Hematopoietic multipotent progenitor cell treated with erythropoietin and hydrocortisone succinate and interleukin-3 and kit ligand, for 8 days (in vitro differentiated cells): ENCODE data around the gene NCAPD3.
A peak's percentile ranks its signal among the peaks of the same experiment; 100 is the strongest.

ENCODE experiments used
- DNase-seq: peaks from one replicate; pipeline ENCODE4 v3.0.0-alpha.2; 2015

NCAPD3 gene

DNA sequence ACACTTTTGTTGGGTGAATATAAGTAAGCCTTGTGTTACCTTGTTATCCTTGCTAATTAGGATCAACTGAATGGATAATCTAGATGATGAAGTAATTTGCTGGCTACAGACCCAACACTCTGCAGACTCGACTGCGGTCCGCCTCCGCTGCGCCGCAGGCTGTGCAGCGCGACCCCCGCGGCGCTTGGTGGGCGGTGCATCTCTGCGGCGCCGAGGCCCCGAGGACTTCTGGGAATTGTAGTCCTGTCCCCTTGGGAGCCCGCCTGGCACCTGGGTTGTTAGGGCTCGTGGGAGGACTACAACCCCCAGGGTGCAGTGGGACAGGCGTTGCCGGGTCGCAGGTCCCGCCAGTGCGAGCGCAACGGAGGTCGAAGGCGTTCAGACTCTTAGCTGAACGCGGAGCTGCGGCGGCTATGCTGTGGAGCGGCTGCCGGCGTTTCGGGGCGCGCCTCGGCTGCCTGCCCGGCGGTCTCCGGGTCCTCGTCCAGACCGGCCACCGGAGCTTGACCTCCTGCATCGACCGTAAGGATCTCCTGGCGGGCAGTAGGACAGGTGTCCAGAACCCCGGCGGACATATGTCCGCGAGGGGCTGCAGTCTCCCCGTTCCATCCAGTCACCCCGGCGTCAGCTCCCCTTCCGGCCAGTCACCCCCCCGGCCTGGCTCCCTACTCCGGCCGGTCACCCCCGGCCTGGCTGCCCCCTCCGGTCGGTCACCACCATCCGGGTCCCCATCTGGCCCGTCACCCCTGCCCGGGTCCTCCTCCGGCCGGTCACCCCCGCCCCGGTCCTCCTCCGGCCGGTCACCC, 29.6 kb upstream of the NCAPD3 start, which contains the start of the genes ACAD8 and THYN1:
TSS of gene ACAD8 (plus strand) at position 381 of the 806 bp plus-strand sequence. CDS start at position 414, 33 bp downstream.
TSS of gene THYN1 (minus strand) at position 165 of the 806 bp plus-strand sequence. CDS start 470 bp downstream, outside the sequence.
- DNase-seq: peak; percentile 96

DNA sequence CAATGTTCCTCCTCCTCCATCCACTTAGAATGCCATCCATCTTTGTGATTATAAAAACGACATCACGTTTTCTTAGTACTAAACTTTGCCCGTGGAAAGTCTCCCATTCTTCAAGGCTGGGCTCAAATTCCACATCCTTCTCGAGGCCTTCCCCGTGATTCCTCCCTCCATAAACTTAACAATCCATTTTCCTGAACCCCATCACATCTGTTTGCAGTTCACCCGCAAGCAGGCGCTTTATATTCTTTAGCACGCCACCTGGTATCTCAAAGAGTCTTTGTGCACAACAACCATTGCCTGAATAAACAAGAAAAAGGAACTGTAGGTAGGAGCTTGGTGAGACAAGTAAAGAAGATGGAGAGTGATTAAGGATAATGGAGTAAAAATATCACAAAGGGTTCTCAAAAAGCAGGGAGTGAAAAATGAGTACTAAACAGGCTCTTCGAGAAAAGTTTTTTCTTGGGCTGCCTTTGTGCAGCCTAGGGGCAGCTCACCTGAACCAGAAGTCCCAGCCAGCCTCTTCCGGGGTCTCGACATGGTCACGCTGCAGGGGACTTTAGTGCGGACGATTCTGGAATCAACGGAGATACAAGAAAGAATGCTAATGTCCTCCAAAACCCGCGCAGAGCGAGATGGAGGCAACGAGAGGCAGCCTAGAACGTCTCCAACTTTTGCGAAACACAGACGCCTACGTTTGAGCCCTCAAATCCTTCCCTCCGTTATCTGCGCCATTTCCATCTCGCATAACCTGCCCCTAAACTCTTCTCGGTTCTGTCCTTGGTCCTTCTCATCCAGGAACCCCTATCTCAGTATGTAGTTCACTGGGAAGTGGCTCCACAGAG, 28.8 kb upstream of the NCAPD3 start:
- no peak for DNase-seq

DNA sequence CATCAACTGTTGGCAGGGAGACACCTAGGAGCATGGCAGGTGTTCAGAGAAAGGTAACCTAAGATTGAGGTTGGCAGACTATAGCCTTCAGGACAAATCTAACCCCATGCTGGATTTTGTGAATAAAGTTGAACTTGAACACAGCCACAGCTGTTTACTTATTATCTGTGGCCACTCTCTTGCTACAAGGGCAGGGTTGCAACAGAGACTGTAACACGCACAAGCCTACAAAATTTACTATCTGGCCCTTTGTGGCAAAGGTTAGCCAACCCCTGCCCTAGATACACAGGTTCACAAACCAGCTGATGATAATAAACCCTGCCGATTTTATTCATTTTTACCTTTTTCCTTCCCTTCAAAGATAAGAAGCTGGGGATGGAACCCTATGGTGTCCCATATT, 26.9 kb upstream of the NCAPD3 start:
- DNase-seq: no peak

DNA sequence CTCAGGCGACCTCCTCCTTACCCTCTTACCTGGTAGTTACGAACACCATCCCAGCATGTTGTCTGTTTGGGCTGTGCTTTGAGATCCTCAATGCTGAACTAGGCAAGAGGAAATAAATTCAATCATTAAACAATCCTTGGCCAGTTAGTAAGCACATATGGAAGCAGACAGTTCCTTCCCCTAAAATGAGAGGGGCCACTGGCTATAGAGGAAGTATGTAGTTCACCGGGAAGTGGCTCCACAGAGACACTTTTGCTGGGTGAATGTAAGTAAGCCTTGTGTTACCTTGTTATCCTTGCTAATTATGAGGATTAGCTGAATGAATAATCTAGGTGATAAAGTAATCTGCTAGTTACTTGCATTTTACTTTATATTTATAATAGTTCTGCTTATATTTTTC, 26.5 kb upstream of the NCAPD3 start:
- DNase-seq: no peak

DNA sequence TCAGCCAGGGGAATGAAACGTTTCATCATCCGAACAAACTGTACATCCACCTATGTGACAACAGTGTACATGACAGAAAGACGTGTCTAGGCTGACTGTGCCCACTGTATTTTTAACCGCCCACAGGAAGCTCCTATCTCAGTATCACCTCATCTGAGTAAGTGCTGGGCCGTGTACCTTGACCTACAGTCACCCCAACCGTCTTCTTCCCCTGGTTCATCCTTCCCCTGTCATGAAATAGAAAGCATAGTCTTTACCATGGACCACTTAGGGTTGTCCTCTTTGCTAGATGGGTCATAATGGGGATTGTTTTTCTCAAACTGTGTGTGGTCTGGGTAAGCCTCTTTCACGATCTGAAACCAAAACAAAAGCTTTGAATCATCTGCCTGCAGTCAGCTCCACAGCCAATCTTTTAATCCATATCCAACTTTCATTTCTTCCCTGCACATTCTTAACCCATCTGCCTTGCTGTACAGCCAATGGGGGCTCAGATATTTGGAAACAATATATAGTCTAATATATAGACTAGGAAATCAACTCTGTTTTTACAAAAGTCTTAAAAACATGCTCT, 25.2 kb upstream of the NCAPD3 start:
- DNase-seq: no peak

DNA sequence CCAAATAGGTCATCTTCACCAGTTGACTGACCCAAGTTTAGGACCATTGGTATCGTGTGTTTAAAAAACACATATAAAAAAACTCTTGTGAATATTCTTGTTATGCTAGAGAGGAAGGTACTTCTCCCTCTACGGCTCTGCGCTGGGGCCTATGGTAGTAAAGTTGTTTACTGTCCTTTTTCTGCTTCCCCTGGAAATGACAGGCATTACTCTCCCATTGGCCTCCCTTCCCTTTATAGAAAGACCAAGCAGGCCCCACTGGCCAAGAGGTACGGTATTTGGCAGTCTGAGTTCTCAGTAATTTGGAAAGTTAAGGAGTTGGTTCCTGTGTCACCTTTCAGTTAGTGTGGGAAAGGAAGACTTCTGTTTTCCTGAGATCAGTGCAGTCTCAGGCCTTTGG, 22.9 kb upstream of the NCAPD3 start:
- DNase-seq: no peak

DNA sequence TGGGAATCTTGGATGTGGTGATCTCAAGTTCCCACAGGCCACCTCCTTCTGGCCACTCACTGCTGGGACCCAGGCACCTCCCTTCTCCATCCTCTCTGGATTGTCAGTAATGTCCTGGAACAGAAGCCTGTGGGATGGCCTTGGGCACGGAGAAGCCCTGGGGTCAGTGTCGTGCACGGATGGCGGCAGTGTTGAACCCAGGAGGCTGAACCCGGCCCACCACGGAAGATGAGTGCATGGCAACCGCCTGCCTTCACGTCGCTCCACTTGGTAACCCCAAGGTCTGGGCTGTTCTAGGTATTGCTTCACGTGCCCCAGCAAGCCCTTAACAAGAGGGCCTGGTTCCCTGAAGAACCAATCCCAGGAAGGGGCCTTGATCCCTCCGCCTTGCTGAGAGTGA, 22.3 kb upstream of the NCAPD3 start:
- no peak for DNase-seq

DNA sequence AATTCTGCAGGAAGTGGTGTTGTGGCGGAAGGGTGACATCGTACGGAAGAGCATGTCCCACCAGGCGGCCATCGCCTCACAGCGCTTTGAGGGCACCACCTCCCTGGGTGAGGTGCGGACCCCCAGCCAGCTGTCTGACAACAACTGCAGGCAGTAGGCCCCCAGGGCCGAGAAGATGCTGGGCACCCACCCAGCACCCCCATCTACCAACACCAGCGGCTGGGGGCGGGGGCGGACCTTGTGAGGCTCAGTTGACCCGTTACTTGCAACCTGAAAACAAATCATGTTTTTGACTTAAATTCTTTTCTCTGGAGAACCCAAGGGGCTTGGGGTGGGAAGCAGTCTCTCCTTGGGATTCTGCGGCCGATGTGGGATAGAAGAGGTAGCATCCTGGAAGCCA, 21.7 kb upstream of the NCAPD3 start:
- no peak for DNase-seq

DNA sequence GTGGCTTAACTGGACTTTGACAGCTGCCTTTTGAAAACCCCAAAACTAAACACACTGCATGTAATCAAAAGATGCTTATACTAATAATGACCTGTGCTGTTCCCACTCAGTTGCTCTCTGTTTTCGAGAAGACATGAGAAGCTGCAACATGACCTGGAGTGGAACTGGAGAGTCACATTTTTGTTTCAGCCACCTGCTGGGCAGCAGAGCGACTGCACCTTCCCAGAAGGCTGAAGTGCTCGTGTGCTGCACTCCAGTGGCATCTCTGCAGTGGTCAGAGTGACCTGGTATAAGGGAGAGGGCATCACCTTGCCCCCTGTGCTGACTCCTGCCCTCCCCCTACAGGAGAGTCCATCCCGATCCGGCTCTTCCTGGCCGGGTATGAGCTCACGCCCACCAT, 20.8 kb upstream of the NCAPD3 start:
- DNase-seq: peak; percentile 41

DNA sequence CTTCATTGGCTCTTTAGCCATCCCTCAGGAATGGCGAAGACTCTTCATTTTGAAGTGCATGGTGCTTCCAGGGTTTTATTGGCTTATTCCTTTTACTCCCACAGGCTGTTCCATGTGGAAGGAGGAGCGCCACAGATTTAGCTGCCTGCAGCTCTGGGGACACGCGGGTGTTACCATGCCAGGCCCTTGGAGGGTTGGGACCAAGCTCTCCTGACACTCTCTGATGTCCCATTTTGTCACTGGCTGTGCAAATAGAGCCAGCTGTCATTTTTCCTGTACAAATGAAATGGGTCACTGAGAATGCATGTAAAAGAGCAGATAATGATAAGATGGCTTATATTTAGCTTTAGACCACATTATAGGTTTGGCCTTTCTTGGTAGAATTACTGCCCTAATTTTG, 20.1 kb upstream of the NCAPD3 start:
- no peak for DNase-seq

DNA sequence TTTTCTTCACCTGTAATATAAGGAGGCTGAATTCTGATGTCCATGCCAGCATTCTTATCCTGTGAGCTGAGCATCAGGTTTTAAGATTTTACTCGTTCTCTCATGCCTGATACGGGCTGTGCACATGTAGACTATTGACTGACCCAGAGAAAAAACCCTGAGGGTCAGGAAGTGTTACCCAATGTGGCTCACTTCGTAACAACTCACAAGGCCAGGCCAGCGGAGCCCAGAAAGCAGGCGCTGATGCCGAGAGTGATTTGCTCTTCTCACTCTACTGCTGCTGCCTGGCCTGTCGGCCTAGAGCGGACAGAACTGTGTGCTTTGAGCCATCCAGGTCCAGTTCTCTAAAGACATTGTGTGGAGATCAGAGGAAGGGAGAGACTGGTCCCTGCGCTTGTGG, 18.6 kb upstream of the NCAPD3 start:
- no peak for DNase-seq

DNA sequence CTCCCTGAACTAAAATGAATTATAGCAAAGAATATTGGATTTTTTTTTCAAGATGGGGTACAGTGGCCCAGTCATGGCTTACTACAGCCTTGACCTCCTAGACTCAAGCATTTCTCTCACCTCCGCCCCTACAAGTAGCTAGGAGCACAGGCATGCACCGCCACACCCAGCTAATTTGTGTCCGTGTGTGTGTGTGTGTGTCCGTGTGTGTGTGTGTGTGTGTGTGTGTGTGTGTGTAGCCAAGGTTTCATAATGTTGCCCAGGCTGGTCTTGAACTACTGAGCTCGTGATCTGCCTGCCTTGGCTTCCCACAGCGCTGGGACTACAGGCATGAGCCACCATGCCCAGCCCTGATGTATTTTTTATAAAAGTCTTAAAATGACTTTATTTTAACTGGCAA, 16.8 kb upstream of the NCAPD3 start:
- DNase-seq: no peak

DNA sequence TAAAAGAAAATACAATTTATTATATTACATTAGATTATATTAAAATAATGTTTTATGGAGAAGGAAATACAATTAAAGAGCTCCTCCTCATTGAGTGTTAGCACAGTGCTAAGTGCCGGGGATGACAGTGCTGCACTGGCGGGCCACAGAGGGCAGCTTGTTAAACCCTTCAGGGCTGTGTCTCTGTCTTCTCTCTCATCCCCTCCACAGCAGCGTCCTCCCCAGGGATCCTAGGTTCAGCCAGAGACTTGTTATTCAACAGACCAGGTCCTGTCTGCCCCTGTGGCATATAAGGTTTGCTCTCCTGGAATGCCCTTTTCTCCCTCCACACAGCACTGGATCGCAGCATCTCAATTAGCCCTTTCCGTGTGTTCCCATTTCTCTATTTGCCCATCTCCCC, 15.2 kb upstream of the NCAPD3 start:
- no peak for DNase-seq

DNA sequence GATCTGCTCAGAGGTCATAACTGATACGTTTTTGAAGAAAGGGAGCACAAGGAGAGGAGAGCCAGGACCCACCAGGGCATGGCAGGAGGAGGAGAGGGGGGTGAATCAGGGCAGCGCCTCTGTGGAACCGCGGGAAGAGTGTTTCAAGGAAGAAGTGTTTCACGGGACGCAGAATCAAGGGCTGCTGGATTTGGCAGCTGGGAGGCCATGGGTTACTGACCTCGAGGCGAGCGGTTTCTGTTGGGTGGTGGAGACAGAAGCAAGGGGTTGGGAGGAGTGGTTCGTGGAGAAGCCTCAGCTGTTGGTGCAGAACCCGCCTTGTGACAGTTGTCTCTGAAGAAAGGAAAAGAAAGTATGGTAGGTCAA, 13.8 kb upstream of the NCAPD3 start:
- no peak for DNase-seq

DNA sequence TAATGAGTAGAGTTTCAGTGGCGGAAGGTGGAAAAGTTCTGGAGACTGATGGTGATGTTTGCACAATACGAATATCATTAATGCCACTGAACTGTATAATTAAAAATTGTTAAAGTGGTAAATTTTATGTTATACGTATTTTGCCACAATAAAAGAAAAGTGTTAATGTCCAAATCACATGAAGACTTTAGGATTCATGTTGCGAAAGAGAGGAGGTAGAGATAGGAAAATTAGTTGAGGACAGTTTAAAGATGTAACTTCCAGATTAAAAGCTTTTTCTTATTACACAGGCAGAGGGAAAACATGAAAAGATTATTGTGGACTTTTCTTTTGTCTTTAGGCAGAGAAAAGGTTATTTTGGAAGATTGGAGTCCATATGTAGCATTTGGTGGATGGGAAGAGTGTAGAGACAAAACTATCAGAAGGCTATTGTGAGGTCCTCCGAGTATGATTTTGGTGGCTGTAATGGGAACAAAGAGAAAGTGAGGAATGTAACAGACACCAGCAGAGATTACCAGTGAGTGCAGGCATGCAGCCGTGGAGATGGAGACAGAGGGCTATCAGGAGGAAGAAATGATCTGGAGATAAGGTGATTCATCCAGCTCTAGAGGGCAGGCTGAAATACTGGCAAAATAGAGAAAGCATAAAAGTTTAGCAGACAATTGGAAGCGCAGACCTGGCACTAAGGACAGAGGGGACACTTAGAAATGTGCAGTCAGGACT, 13.2 kb upstream of the NCAPD3 start:
- DNase-seq: no peak

DNA sequence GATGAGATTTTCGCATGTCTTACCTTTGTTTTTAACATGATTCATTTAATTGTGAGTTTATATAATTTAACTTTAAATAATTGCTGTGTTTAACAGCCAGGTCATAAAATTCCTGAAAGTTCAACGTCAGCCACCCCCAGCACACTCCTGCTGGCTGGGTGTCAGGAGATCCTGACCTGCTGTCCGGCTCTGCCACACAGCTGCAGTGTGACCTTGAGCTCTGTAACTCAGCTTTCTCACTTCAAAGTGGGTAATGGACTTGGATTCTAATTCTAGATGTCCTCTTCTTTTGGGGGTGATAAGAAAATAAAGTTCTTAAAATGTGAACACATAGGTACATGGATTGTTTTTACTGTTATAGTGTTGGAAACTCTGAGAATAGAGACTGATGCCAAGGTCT, 11.6 kb upstream of the NCAPD3 start:
- DNase-seq: no peak

DNA sequence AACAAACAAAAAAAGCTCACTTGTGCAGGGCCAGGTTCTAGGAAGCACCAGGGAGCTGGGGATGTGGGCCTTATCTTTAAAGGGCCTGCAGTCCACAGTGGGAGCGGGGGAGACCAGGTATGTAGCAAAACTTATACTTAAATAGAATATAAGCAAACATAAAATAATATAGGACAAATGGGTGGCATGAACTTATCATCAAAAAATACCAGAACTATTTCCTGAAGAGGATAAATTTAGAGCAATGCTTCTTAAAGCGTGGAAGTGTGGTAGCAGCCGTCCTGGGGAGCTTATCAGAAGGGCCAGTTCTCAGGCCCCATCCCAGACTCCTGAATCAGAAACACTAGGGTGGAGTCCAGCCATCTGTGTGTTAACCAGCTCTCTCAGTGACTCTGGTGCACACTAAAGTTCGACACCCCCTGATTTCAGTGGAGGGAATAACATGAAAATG, 10.0 kb upstream of the NCAPD3 start:
- peak; percentile 87 for DNase-seq

DNA sequence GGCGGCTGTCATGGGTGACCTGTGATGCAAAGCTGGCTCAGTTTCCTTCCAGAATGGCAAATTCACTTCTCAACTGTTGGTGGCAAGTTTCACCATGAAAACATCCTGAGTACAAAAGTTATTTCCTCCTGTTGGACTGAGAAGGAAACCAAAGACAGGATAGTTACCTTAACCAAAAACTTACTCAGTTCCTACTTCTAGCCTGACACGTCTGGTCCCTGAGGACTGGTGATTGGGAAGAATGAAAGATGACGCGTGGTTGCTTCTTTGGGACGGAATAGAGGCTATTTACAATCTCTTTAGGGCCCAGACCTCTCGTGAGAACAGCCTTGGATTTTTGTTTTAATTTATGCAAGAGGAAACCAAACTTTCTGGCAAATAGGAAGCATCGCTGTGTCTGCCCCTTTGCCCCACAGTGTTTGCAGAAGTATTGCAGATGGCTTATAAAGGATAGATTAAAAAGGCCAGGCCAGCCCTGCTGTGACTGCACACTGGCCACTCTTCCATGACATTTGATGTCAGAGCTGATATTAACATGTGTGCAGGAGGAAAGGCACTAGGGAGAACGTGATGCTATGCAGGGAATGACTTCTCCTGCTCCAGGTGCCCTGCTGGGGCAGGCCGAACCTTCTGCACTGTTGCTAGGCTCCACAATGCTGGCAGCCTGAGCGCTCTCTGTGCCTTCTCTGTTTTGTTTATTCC, 8.3 kb upstream of the NCAPD3 start:
- DNase-seq: no peak

DNA sequence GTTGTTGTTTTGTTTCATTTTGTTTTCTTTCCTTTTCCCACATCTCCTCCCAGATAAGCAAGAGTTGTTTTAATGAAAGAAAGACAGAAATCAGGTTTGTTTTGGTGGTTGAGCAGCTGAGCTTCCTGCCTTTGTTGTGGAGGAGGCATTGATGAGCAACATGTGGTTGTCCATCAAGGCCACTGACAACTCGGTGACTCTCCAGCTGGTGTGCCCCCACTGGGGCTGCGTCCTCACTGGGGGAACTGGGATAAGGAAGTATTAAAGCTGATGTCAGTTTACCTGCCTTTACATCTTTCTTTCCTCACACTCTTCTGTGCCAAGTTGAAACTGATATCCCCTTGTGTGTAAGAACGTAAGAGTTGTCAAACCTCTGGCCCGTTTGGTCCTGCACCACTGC, 6.6 kb upstream of the NCAPD3 start:
- no peak for DNase-seq

DNA sequence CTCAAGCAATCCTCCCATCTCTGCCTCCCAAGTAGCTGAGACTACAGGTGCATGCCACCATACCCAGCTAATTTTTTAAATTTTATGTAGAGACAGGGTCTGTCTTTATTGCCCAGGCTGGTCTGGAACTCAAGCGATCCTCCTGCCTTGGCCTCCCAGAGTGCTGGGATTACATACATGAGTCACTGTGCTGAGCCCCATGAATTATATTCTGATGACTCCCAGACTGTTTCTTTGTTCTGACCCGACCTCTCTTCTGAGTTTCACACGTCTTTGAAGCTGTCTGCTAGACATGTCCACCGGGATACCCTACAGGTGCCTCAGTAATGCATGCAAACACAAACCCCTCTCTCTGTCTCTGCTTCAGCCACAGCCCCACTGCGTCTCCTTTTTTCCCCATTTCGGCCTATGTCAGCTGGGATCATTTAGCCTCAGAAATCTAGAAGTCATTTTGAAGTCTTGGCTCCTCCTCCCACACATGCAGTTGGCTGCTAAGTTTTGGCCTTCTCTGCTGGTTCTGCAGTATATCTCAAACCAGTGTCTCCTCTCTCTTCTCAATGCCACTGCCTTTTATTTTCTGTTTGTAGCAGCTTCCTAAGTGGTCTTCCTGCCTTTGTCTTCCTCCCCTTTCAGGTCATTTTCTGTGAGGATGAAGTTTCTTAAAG, 5.5 kb upstream of the NCAPD3 start:
- DNase-seq: no peak

DNA sequence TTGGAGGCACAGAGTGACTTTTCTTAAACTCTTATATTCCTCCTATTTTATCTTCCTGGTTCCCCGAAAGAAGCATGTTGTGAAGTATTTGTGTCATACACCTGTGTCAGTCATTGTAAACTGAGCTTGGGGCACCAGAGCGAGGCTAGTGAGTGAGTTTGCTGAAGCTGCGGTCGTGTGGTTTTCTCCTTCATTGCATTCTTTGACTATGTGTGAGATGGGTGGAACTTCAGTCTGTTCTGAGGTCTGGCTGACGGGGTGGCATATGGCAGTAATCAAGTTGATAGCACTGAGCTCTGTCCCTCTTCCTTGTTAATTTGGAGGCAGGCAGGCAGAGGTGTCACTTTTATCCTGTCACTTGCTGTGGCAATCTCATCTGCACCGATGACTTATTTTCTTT, 4.9 kb upstream of the NCAPD3 start:
- DNase-seq: no peak

DNA sequence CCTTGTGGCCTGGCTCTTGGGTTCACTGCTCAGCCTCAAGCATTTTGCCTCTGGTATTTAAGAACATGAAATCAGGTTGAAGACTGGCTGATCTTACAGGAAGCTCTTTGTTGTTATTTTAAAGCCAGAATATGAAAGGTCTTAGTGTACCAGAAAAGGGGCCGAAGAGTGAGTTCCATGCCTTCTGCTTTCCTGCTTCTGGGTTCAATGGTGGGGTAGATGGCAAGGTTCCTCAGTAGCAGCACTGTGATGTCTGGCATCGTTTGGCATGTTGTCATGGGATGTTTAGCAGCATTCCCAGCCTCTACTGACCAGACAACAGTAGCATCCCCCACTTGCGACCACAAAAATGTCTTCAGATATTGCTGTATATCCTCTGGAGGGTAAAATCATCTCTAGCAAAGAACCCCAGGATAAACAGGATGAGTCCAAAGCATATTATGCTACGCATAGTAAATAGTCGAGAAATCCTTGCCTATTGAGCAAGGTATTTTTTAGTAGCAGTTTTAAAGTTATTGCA, 3.1 kb upstream of the NCAPD3 start:
- no peak for DNase-seq
